Motor neuron (in vitro differentiated cells): ENCODE data around the gene MORN4. TPM values are rescaled to one million over a fixed set of nuclear protein-coding genes. Genes with fewer than 3 reads are reported as not detected.

Experiments
- ATAC-seq, 8 experiments: fragments of 200-7000 bp; cut with Tn5 transposase; replicated peaks in 6 of 8; 2 replicates each; pipeline ENCODE4 v1.8.0; 2021; ENCODE audit warnings: mild to moderate bottlenecking in 8 of 8, moderate library complexity in 8 of 8
- H3K27ac ChIP-seq, 2 donors: fragments of 250-450 bp; sonication (Bioruptor Pico); 2 replicates each; pipeline ENCODE4 v1.9.0; 2021; ENCODE audit warnings: antibody characterized with exemption in 2 of 2, mild to moderate bottlenecking in 2 of 2, moderate library complexity in 1 of 2
- H3K4me1 ChIP-seq, 2 donors: fragments of 250-450 bp; sonication (Bioruptor Pico); replicated peaks in 1 of 2; 2 replicates each; pipeline ENCODE4 v1.6.1; 2021; ENCODE audit warnings: antibody characterized with exemption in 2 of 2, mild to moderate bottlenecking in 2 of 2, moderate library complexity in 1 of 2
- H3K4me3 ChIP-seq, 5 donors: fragments of 250-450 bp; sonication (Bioruptor Pico); 2 replicates each; pipeline ENCODE4 v1.9.0; 2021; ENCODE audit warnings: antibody characterized with exemption in 5 of 5, mild to moderate bottlenecking in 5 of 5, moderate library complexity in 4 of 5
- WGBS, 10 experiments: fragments of 450-650 bp; shearing (Covaris generic); methylation state at CpG; one replicate each; pipeline ENCODE4 v1.0.0; 2022; 5-methylcytosine and 5-hydroxymethylcytosine counted together
- in situ Hi-C, 9 experiments: fragments of 400-800 bp; cut with MboI; loops; one replicate each; pipeline ENCODE4 v1.15.0; 2021; ENCODE audit warnings: low sequenced_read_pairs in 9 of 9, low pct_unique_long_range_greater_than_20kb in 2 of 9; ENCODE audit not compliant: unreplicated experiment in 9 of 9
- total RNA-seq, 8 experiments: library from RNA; unstranded; fragments of 300-600 nt; gene quantifications; 2 replicates each; pipeline versions ENCODE4 v1.2.3 to v1.2.4, GENCODE V29; 2022

Gene MORN4
- total RNA-seq, 8 experiments from 2014 or later: 5.1 to 54.0 (median 27.5) TPM

DNA sequence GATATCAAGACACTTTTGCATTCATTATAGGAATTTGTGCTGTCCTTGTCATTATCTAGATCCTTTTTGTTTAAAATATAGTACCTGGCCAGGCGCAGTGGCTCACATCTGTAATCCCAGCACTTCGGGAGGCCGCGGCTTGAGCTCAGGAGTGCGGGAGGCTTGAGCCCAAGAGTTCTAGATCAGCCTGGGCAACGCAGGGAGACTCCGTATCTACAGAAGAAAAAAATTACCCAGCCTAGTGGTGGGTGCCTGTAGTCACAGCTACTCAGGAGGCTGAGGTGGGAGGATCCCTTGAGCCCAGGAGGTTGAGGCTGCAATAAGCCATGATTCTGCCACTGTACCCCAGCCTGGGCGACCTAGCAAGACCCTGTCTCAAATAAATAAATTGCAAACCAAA is 621 bp upstream of the MORN4 start:
- WGBS, 10 experiments: 81 to 100% (median 92%) methylated on average over 2 to 7 of the region's 8 CpGs; no CpG with 5 or more reads in 6 of the 10 experiments
- Histone ChIP-seq H3K27ac (peak overlapping the region; percentile 82 to 92), H3K4me1 (peaks cover 6 to 7% of the 10 kb centered on the region in 2 donors), H3K4me3 (peak overlapping the region in 4 of 5 donors; percentile 53 to 85 (median 76))
- in situ Hi-C loops: no loop called here
- ATAC-seq: peak in 5 of 8 experiments; percentile 1 to 28 (median 1)

DNA sequence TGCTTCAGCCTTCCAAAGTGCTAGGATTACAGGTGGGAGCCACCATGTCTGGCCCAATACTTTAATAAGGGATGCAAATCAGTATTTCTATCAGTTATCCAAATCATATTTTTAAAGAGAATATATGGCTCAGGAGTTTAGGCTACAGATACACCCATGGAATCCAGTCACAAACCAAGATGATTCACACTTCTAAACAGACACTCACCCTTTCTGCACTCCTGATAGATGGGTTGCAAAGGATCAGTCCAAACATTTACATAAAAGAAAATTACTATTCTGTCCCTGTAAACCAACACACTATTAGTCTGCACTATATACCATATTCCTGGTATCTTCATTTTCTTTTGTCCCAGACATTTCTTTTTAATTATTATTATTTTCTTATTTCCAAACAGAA is 2.2 kb downstream of the MORN4 start:
- in situ Hi-C loops: no loop called here
- Histone ChIP-seq H3K4me1 (peaks cover 6 to 7% of the 10 kb centered on the region in 2 donors), H3K27ac (no peak overlapping the region), H3K4me3 (no peak overlapping the region)
- ATAC-seq: no peak

- no peak for ATAC-seq
Observed at GRCh38 chr10:97629289-97629688, 4.0 kb downstream of the MORN4 start.

GRCh38 chr10:97628228-97628627 is 5.1 kb downstream of the MORN4 start:
- ATAC-seq: no peak
- in situ Hi-C loops: no loop called here
- peaks cover 0 to 4% of the 10 kb centered on the region in 2 donors for H3K4me1 ChIP-seq
- no peak overlapping the region for H3K4me3 ChIP-seq
- H3K27ac ChIP-seq: no peak overlapping the region
- 75 to 100% (median 92%) methylated on average over 1 to 3 of the region's 3 CpGs for WGBS, 10 experiments

More at GRCh38 chr10:97629289-97629688, 4.0 kb downstream of the MORN4 start:
- Histone ChIP-seq H3K27ac (no peak overlapping the region), H3K4me1 (peaks cover 6 to 7% of the 10 kb centered on the region in 2 donors), H3K4me3 (no peak overlapping the region)
- in situ Hi-C loops: no loop called here
- 83 to 100% (median 100%) methylated on average over 1 to 4 of the region's 5 CpGs; no CpG with 5 or more reads in 2 of the 10 experiments for WGBS, 10 experiments

DNA sequence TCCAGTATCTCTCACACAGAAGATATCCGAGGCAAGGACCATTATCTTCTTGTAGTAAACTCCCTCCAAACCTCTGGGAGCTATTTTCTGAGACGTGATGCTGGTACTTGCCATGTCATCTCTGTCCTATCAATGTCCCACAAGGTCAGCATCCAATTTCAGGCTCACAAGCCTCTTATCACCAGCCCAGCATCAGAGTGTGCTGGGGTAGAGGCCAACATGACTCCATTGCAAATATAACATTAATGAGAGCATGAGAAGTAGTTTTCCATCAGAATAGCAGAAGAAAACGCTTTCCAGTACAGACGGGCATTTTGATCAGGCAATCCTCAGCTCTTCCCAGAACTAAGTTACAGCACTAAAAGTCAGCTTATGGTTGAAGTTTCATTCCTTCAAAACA is 5.6 kb downstream of the MORN4 start:
- in situ Hi-C loops: no loop called here
- WGBS, 10 experiments: 67 to 100% (median 95%) methylated on average over 1 to 4 of the region's 4 CpGs; no CpG with 5 or more reads in 3 of the 10 experiments
- Histone ChIP-seq H3K4me3 (no peak overlapping the region), H3K4me1 (peaks cover 0 to 4% of the 10 kb centered on the region in 2 donors), H3K27ac (no peak overlapping the region)
- no peak for ATAC-seq

DNA sequence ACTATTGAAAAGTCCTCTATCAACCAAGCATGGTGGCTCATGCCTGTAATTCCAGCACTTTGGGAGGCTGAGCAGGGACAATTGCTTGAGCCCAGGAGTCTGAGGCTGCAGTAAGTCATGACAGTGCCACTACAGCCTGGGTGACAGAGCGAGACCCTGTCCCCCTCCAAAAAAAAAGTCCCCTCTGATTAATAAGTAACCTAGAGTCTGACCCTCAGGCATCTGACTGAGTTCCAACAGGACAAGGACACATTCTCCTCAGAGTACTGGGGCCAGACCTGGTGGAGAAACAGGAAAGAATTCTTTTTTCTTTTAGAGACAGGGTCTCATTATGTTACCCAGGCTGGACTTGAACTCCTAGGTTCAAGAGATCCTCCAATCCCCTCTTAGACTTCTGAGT is 10.0 kb downstream of the MORN4 start:
- Histone ChIP-seq H3K27ac (no peak overlapping the region), H3K4me3 (no peak overlapping the region), H3K4me1 (no peaks in the 10 kb centered on the region)
- ATAC-seq: no peak
- WGBS, 10 experiments: 67 to 100% (median 89%) methylated on average over 1 of the region's 1 CpG; no CpG with 5 or more reads in 7 of the 10 experiments
- in situ Hi-C loops: no loop called here

- no peaks in the 10 kb centered on the region for H3K4me1 ChIP-seq
- WGBS, 10 experiments: 0 to 100% (median 100%) methylated on average over 1 to 3 of the region's 4 CpGs; no CpG with 5 or more reads in 5 of the 10 experiments
- in situ Hi-C loops: no loop called here
- no peak overlapping the region for H3K27ac ChIP-seq
- ATAC-seq: no peak
- H3K4me3 ChIP-seq: no peak overlapping the region
Observed at GRCh38 chr10:97618733-97619132, 14.6 kb downstream of the MORN4 start.

- ATAC-seq: no peak
- no peaks in the 10 kb centered on the region for H3K4me1 ChIP-seq
- in situ Hi-C loops: no loop called here
- no peak overlapping the region for H3K4me3 ChIP-seq
- no peak overlapping the region for H3K27ac ChIP-seq
- WGBS, 10 experiments: 90 to 100% (median 100%) methylated on average over 1 to 3 of the region's 4 CpGs; no CpG with 5 or more reads in 3 of the 10 experiments
Observed at GRCh38 chr10:97618285-97618684, 15.0 kb downstream of the MORN4 start.

GRCh38 chr10:97612386-97612785 is 20.9 kb downstream of the MORN4 start:
- in situ Hi-C loops: no loop called here
- peak in 6 of 8 experiments; percentile 40 to 100 (median 90) for ATAC-seq

GRCh38 chr10:97611473-97611872 is 21.8 kb downstream of the MORN4 start:
- no peak overlapping the region for H3K4me3 ChIP-seq
- H3K4me1 ChIP-seq: no peaks in the 10 kb centered on the region
- in situ Hi-C loops: no loop called here
- no peak for ATAC-seq
- WGBS, 10 experiments: 80 to 100% (median 90%) methylated on average over 1 to 10 of the region's 12 CpGs; no CpG with 5 or more reads in 6 of the 10 experiments
- no peak overlapping the region for H3K27ac ChIP-seq

More at GRCh38 chr10:97612386-97612785, 20.9 kb downstream of the MORN4 start:
- 0 to 63% (median 23%) methylated on average over 1 to 2 of the region's 2 CpGs; no CpG with 5 or more reads in 4 of the 10 experiments for WGBS, 10 experiments
- Histone ChIP-seq H3K4me1 (no peaks in the 10 kb centered on the region), H3K27ac (no peak overlapping the region), H3K4me3 (no peak overlapping the region)

DNA sequence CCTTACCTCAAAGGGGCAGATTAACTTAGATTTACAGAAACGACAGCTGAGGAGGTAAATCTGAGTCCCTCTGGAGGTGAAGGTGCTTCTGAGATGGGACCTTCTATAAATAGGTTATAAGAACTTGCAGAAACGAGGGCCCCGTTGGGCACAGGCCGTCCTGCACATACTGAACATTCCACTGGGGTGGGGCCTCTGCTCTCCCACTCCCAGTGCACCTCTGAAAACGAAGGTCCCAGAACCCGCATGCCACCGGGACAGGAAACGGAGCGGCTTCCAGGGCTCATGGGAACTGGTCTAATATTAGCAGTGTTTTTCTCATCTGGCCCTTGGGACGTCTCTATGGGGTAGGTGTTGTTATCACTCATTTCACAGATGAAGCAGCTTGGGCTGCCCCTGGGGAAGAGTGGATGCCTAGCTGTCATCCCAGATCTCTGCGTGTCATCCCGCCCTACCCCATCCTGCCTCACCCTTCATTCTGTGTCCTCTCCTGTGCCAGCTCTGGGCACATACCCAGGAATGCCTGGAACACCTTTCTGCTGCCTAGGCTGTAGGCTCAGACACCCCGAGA is 24.2 kb downstream of the MORN4 start:
- WGBS, 10 experiments: 33 to 100% (median 92%) methylated on average over 1 to 10 of the region's 13 CpGs; no CpG with 5 or more reads in 4 of the 10 experiments
- no peak overlapping the region for H3K4me3 ChIP-seq
- ATAC-seq: no peak
- H3K27ac ChIP-seq: no peak overlapping the region
- H3K4me1 ChIP-seq: no peaks in the 10 kb centered on the region
- in situ Hi-C loops: no loop called here

DNA sequence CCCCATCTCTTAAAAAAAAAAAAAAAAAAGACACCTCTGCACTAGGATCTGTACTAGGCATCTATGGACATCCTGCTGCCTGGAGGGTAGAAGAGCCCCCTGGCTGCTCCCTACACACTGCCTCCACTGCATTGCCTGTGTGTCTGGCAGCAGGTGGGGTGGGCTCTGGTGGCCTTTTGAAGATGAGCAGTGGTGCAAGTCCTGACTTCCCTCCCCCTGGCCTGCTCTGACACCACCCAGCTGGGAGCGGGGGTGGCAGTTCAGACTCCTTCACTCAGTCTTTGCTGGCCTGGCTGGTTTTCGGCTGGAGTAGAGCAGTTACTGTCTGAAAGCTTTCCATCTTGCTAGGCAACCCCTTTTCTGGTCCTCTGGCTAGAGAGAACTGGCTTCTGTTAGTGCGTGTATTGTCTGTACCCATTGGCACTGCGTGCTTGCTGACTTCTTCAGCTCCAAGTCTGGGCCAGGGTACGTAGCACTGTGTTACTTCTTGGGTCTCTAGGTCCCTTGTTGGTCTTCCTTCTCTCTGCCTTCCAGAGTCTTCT is 26.1 kb downstream of the MORN4 start:
- Histone ChIP-seq H3K27ac (no peak overlapping the region), H3K4me3 (no peak overlapping the region), H3K4me1 (no peaks in the 10 kb centered on the region)
- ATAC-seq: peak in 5 of 8 experiments; percentile 59 to 96 (median 82)
- WGBS, 10 experiments: 77 to 100% (median 84%) methylated on average over 1 to 5 of the region's 5 CpGs; no CpG with 5 or more reads in 4 of the 10 experiments
- in situ Hi-C loops: no loop called here

- peak in 3 of 8 experiments; percentile 16 to 80 (median 34) for ATAC-seq
- no peak overlapping the region for H3K27ac ChIP-seq
- in situ Hi-C loops: no loop called here
- no peaks in the 10 kb centered on the region for H3K4me1 ChIP-seq
- no peak overlapping the region for H3K4me3 ChIP-seq
- 45 to 100% (median 80%) methylated on average over 1 to 8 of the region's 21 CpGs for WGBS, 10 experiments
Observed at GRCh38 chr10:97601268-97602215, 31.8 kb downstream of the MORN4 start.
